Measurements from ENCODE around the gene ANXA11. TPM values are rescaled to one million over a fixed set of nuclear protein-coding genes. Genes with fewer than 3 reads are reported as not detected.
A peak's percentile ranks its signal among the peaks of the same experiment; 100 is the strongest.

Gene ANXA11
- total and polyA plus RNA-seq, 2 experiments from 2014 or later: 92.8 to 168 TPM

DNA sequence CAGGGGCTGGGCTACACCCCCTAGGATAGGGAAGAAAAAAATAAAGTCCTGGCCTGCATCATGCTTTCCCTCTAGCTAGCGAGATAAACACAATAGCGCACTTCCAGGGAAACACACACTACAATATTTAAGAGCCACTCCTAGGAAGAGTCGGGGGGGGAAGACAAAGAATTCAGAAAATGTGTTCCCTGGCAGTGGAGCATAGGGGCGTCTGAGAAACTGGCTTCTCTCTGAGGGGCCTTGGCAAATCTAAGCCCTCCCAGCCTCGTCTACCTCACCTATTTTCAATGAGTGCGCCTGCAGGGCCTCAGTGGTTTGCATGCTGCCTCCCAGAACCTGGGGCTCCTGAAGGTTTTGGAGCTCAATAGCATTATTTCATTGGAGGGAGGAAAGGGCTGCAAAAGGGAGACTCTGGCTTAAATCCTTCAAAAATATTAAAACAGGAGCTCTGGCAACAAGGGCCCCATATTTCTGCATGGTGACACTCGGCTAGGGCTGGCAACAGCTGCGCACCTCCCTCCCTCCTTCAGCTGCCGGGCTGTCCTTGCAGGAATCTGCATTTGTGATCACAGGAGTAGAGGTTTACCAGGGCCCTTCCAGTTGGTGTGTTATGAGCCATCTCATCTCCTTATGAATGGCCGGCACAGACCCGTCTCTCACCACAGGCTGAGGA is 10.8 kb downstream of the ANXA11 start:
- no peaks in the 10 kb centered on the region for H3K36me3 ChIP-seq (replicated peaks; ENCODE audit: insufficient read depth, low read depth)
- no peak for TF ChIP-seq EZH2phosphoT487 (IDR thresholded peaks at IDR 0.05; ENCODE audit: low read depth, severe bottlenecking, unreplicated experiment)
- TF ChIP-seq, protein P1, sequence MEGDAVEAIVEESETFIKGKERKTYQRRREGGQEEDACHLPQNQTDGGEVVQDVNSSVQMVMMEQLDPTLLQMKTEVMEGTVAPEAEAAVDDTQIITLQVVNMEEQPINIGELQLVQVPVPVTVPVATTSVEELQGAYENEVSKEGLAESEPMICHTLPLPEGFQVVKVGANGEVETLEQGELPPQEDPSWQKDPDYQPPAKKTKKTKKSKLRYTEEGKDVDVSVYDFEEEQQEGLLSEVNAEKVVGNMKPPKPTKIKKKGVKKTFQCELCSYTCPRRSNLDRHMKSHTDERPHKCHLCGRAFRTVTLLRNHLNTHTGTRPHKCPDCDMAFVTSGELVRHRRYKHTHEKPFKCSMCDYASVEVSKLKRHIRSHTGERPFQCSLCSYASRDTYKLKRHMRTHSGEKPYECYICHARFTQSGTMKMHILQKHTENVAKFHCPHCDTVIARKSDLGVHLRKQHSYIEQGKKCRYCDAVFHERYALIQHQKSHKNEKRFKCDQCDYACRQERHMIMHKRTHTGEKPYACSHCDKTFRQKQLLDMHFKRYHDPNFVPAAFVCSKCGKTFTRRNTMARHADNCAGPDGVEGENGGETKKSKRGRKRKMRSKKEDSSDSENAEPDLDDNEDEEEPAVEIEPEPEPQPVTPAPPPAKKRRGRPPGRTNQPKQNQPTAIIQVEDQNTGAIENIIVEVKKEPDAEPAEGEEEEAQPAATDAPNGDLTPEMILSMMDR (IDR thresholded peaks at IDR 0.05; ENCODE audit: poor library complexity): no peak
- no peak for TF ChIP-seq EZH2 (IDR thresholded peaks at IDR 0.05; ENCODE audit: borderline replicate concordance)
- H3K4me1 ChIP-seq (ENCODE audit: insufficient read depth): peaks cover 46% of the 10 kb centered on the region
- no peaks in the 10 kb centered on the region for H3K9me2 ChIP-seq (replicated peaks; ENCODE audit: insufficient read depth)
- H3K79me2 ChIP-seq: peaks cover 96% of the 10 kb centered on the region
- peak overlapping the region; percentile 92 for H3K27ac ChIP-seq
- peaks cover 57% of the 10 kb centered on the region for H4K20me1 ChIP-seq (ENCODE audit: insufficient read depth, poor library complexity, severe bottlenecking)
- no peak for DNase-seq (ENCODE audit: low spot score)
- H3K4me3 ChIP-seq: no peak overlapping the region
- no peaks in the 10 kb centered on the region for H3K9me3 ChIP-seq (ENCODE audit: low read depth)
- no peak overlapping the region for H2AFZ ChIP-seq
- 81% methylated on average over 11 of the region's 11 CpGs for WGBS (ENCODE audit: low lambda C conversion rate, missing lambda C conversion rate)
- no peaks in the 10 kb centered on the region for H3K27me3 ChIP-seq
- H3K4me2 ChIP-seq: no peak overlapping the region

DNA sequence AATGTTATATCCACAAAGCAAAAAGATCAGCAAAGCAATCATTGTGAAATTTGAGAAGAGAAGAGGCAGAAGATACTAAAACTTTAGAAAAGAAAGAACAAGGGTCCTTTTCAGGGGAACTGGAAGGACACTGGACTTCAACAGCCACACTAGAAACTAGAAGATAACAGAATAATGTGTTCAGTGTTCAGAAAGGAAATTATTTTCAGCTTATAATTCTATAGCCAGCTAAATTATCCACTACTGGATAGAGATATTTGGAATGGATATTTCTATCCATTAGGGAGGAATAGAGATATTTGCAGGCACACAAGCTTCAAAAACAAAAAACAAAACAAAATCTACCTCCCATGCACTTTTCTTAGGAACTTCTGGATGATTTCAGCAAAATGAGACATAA is 12.8 kb downstream of the ANXA11 start:
- Histone ChIP-seq H3K4me1 (ENCODE audit: insufficient read depth) (peaks cover 46% of the 10 kb centered on the region), H3K27me3 (no peaks in the 10 kb centered on the region), H3K27ac (no peak overlapping the region), H2AFZ (no peak overlapping the region), H3K4me3 (no peak overlapping the region), H3K4me2 (no peak overlapping the region), H3K79me2 (peaks cover 96% of the 10 kb centered on the region), H3K9me2 (replicated peaks; ENCODE audit: insufficient read depth) (no peaks in the 10 kb centered on the region), H3K9me3 (ENCODE audit: low read depth) (no peaks in the 10 kb centered on the region), H3K36me3 (replicated peaks; ENCODE audit: insufficient read depth, low read depth) (no peaks in the 10 kb centered on the region), H4K20me1 (ENCODE audit: insufficient read depth, poor library complexity, severe bottlenecking) (peaks cover 60% of the 10 kb centered on the region)
- TF ChIP-seq, protein P1 (IDR thresholded peaks at IDR 0.05; ENCODE audit: poor library complexity): no peak
- TF ChIP-seq EZH2 (IDR thresholded peaks at IDR 0.05; ENCODE audit: borderline replicate concordance): no peak
- no peak for TF ChIP-seq EZH2phosphoT487 (IDR thresholded peaks at IDR 0.05; ENCODE audit: low read depth, severe bottlenecking, unreplicated experiment)
- no peak for DNase-seq (ENCODE audit: low spot score)

DNA sequence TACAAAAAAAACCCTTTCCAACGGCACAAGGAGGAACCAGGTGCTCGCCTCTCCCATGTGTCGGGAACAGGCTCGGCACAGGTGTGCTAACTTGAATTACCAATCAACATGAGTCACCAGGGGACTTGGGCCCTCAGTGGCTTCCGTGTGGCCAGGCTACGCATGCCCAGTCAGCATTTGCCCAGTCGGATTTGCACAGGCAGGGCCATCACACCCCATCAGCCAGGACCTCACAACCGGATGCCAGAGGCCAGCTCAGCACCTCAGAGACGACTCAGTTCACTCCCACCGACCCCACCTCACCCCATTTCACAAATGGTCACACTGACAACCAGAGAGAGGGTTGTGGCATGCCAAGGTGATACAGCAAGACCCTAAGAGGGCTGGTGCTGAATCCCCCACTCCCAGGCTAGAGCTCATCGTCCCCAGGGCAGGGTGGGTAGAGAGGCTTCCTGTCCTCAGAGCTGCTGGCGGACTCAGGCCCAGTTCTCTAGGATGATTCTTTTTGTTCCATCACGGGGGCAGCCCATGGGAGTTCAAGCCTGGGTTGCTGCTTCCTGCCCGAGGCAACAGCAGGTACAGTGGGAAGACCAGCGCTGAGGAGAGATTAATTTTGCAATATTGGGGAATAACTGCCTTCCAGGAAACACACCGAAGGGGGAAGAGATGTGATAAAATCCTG is 13.6 kb downstream of the ANXA11 start:
- peaks cover 40% of the 10 kb centered on the region for H3K4me1 ChIP-seq (ENCODE audit: insufficient read depth)
- H3K27me3 ChIP-seq: no peaks in the 10 kb centered on the region
- no peaks in the 10 kb centered on the region for H3K9me3 ChIP-seq (ENCODE audit: low read depth)
- H3K4me3 ChIP-seq: no peak overlapping the region
- no peak overlapping the region for H3K27ac ChIP-seq
- peaks cover 68% of the 10 kb centered on the region for H4K20me1 ChIP-seq (ENCODE audit: insufficient read depth, poor library complexity, severe bottlenecking)
- no peaks in the 10 kb centered on the region for H3K36me3 ChIP-seq (replicated peaks; ENCODE audit: insufficient read depth, low read depth)
- no peak overlapping the region for H3K4me2 ChIP-seq
- TF ChIP-seq EZH2 (IDR thresholded peaks at IDR 0.05; ENCODE audit: borderline replicate concordance) (no peak), EZH2phosphoT487 (IDR thresholded peaks at IDR 0.05; ENCODE audit: low read depth, severe bottlenecking, unreplicated experiment) (no peak)
- TF ChIP-seq, protein P1 (IDR thresholded peaks at IDR 0.05; ENCODE audit: poor library complexity): no peak
- WGBS (ENCODE audit: low lambda C conversion rate, missing lambda C conversion rate): 86% methylated on average over 16 of the region's 16 CpGs
- H2AFZ ChIP-seq: no peak overlapping the region
- DNase-seq (ENCODE audit: low spot score): no peak
- H3K79me2 ChIP-seq: peaks cover 97% of the 10 kb centered on the region
- H3K9me2 ChIP-seq (replicated peaks; ENCODE audit: insufficient read depth): no peaks in the 10 kb centered on the region

Measured in hepatocyte (in vitro differentiated cells).